NCI-H1048 (cell line): ENCODE data around the gene RSAD1.

Experiments used
- DNase-seq: peaks from one replicate; lab custom pipeline; 2025; lab: John Stamatoyannopoulos, UW

The RSAD1 gene

DNA sequence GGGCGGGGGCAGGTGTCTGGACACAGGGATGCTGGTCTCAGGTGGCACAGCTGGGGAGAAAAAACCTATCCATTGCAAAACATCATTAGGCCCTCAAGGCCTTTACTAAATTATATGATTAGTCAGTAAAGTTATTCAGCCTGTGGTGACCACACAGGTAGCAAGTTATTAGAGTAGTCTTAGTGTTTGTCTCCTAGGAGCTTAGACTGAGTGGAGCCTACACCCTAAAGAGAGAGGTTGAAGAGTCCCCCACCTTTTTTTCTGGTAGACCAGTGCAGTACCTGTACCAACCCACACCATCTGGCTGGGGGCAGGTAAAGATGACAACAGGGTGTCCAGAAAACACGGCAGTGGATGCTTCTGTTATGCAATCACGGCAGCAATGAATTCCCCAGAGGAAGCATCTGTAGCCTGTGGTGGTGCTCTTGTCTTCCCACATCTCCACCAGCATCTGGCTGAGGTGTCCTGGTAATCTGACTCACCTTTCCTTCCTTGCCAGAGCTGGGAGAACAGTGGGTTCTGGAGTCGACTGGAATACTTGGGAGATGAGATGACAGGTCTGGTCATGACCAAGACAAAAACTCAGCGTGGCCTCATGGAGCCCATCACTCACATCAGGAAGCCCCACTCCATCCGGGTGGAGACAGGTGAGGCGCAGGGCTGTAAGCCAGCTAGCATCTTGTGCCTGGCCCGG, 40.6 kb downstream of the RSAD1 start:
- DNase-seq = no peak

DNA sequence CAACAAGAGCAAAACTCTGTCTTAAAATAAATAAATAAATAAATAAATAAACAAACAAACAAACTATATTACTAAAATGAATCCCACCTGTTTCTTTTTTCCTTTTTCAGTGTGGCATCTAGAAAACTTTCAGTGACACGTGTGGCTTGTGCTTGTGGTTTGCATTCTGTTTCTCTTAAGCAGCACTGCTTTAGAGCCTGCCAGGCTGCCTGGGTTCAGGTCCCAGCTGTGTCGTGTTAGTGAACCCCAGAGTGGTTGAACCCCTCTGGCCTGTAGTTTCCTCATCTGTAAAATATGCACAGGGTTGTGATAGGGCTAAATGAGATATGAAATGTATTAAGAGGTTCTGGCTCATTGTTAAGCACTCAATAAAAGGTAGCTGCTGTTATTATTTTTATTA, 41.8 kb downstream of the RSAD1 start:
- DNase-seq = no peak

DNA sequence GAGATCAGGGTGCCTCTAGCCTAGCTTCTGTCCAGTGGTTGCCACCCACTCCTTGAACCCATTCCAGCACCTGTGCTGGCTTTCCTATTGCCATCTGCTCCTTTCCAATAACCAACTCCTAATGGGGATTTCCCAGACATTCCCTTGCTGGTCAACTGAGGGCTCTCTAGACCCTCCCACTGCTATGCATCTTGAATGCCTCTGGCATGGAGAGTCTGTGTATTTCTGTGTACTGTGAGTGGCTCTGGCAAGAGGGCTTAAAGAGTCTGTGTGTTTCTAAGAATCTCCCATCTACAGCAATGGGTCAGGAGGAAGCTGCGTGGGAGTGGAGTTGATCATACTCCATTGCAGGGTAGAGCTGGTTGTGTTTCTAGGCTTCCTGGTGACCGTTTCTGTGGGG, 42.9 kb downstream of the RSAD1 start:
- DNase-seq = no peak

DNA sequence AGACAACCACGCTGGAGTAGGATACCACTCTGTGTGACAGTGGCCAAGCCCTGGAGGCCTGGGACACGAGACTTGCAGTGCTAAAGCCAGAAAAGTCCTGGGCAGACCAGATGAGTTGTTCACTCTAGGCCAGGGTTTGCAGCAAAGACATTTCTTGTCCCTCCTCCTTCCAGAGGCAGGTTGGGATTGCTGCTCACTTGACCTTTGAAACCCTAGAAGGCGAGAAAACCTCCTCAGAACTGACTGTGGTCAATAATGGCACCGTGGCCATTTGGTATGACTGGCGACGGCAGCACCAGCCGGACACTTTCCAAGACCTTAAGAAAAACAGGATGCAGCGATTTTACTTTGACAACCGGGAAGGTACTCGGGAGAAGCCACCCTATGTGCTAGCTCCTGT, 44.1 kb downstream of the RSAD1 start:
- DNase-seq = no peak

DNA sequence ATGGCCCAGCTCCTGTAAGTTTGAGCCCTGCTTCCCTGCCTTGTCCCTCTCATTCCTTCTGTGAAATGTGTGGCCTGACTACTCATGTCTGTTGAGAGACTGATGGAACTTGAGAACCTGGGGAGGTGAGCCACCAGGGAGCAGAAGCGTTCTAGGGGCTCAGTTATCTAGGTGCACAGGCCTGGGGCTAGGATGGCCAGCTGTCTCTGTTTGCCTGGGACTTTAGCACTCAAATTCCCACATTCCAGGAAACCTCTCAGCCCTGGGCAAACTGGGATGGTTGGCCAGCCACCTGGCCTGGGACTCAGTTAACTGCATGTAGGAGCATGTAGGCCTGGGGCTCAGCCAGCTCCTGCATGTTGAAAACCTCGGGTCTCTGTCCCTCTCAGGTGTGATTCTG, 44.5 kb downstream of the RSAD1 start:
- no peak for DNase-seq

DNA sequence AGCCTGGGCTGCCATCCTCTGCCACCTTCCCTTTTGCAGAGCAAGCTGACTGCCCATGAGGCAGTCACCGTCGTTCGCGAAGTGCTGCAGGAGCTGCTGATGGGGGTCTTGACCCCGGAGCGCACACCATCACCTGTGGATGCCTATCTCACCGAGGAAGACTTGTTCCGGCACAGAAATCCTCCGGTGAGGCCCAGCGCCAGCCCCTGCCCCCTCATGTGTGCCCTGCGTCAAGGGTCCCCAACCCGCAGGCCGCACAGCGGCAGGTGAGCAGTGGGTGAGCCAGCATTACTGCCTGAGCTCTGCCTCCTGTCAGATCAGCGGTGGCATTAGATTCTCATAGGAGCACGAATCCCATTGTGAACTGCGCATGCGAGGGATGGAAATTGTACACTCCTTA, 46.2 kb downstream of the RSAD1 start:
- no peak for DNase-seq

DNA sequence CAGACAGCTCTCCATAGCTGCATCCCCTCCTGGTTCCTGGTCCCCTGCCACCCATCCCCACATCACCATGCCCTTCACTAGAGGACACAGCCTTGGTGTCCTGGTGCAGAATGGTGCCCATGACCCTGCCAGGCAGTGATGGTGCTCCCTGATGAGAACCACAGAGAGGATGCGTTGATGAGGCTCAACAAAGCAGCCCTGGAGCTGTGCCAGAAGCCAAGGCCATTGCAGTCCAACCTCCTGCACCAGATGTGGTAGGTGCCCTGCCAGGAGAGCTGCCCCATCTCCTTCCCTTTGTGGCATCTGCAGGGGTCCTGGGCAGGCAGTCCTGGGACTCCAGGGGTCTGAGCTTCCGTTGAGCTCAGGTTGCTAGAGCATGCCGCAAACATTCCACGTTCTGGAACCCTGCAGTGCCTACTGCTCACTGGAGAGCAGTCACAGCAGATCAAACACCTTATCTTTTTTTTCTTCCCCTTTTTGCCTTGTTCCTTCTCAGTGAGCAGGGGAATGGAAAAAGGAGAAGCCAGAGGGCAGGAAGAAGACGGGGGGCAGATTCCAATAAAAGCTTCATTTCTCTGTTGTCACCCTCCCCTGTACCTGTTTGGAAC, 48.6 kb downstream of the RSAD1 start:
- no peak for DNase-seq

DNA sequence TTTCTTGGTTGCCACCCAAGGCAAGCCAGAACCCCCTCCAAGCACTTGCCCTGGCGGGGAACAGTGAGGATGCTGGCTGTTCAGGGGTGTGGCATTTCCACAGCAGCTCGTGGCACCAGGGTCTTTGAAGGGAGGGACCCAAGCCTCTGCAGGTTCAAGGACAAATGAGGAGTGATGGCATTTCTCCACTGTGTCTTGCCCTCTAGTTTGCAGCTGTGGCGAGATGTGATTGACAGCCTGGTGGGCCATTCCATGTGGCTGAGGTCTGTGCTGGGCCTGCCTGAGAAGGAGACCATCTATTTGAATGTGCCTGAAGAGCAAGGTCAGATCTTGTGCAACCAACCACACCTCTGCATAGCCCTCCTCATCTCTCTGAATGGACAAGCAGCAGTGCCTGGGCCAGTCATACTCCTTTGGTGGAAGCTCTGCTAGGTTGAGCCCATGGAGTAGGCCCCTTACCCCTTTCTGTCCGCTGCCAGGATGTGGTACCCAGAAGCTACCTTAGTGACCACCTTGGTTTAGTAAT, 49.4 kb downstream of the RSAD1 start:
- DNase-seq = no peak

DNA sequence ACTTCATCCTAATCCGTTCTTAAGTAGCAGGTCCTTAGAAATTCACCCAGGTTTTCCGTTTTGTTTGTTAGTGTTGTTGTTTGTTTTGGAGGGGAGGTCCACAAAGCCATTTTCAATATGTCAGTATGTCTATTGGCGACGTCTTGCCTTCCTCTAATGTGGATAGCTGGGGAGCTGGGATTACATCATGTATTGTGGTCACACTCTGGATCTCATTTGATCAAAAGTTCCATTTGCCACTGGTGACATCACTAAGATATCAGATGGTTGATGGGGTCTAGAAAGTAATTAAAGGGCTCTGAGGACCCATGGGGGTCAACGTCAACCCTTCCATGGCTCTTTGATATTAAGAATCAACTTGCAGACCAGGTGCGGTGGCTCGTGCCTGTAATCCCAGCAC, 51.2 kb downstream of the RSAD1 start:
- DNase-seq = no peak

DNA sequence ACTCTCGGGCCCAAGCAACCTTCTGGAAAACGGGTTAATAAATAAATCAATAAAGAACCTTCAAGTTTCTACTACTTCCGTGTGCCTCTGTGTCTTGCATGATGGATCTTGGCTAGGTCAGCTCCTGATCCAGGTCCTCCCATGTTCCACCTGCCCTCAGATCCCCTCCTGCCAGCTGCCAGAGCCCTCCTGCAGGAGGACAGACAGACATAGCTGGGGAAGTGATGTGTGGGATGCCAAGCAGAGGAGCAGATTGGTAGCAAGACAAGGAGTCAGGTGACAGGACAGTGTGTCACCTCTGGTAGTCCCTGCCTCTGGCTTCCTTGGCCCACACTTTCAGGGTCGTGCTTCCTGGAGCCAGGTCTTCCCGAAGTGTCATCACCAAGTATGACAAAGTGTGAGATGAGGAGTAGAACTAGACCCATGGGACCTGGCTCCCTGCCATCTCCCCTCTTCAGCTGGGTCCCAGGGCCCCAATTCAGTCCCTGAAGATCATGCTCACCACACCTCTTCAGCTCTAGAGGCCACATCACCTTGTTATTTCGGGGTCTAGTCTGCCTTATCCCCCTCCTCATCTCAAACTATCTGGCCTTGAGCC, 52.9 kb downstream of the RSAD1 start:
- DNase-seq = no peak

DNA sequence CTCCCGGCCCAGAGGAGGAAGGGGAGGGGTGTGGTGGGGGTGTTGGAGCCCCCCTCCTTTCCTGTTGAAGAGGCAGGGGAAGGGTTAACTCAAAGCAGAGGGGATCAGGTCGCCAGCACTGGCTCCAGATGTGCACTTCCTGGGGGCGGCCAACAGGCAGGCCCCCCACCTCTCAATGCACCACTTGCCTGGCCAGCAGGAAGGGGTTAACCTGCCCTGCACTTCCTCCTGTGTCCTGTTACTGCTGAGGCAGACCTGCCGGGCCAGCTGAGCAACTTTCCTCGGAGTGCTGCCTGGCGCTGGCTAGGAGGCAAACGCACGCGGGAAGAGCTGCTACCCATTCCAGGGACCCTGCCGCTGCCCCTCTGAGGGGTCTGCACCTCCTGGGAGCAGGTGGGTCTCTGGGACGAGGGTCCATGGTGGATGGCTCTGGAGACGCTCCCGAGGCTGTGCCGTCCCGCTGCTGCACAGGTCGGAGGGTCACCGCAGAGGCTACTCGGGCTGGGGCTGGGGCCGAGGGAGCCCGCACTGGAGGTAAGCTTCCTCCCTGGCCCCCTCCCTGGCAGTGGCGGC, 53.9 kb downstream of the RSAD1 start, which contains the start of gene EPN3:
Gene EPN3, plus strand, starts transcription at position 284 of the 573 bp plus-strand sequence. CDS start 3,822 bp downstream, outside the sequence.
- no peak for DNase-seq

DNA sequence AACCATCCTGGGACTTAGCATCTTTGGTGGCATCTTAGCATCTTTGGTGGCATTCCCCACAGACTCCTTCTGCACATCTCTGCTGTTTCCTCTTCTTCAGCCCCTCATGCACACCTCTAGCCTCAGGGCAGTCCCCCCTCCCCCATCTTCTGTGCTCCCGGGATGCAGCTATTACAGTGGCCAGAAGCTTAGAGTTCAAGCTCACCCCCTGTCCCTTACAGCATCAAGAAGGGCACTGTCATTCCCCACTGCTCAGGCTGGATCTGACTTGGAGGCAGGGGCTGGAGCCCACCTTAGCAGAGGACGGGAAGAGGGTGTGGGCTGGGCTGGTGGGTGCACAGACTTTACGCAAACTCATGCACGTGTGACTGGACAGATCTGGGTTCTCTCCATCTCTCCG, 54.5 kb downstream of the RSAD1 start:
- DNase-seq = no peak

DNA sequence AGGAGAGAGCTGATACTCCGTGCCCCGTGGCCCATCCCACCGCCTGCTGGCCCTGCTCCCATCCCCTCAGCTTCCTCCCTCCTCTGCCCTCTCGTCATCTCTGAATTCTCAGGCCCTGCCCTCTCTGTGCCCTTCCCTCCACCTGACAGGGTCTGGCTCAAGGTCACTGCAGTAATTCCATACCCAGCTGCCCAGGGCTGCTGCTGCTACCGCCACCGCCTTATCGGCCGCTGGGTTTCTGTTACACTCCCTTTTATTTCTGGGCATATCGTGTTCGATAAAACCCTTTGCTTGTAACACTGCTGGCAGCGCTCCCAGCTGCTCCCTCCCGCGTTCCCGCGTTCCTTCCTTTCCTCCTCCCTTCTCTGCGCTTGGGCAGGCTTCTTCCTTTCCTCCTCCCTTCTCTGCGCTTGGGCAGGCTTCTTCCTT, 55.1 kb downstream of the RSAD1 start:
- DNase-seq = no peak

DNA sequence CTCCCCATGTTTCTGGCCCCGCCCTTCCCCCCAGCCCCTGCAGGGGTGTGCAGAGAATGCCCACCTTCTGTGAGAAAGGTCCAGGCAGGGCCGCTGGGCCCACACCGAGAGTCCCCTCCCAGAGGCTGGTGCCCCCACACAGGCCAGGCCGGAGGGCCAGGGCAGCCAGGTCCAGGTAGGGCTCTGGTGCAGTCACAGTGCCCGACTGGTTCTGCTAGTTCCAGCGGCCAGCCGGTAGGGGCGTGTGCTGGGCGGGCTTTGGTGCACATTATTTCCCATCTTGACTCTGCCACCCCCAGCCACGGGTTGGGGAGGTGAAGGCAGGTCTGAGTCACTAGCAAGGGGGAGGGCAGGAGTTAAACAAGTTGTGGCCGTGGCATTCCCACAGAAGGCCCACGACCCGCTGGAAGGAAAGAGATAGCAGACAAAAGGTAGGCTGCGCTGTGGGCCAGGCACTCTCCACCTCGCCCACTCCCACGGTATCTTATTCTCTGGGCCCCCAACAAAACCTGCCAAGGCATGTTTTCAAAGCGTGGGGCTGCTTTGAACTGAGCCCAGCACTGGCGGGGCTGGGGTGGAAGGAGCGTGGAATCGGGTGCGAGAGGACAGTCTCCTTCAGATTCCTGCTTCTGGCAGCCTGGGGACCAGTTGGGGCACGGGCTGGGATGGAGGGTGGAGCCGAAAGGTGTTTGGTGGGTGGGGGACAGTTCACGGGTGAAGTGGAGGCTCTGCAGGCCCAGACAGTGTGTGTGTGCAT, 55.7 kb downstream of the RSAD1 start:
- no peak for DNase-seq

DNA sequence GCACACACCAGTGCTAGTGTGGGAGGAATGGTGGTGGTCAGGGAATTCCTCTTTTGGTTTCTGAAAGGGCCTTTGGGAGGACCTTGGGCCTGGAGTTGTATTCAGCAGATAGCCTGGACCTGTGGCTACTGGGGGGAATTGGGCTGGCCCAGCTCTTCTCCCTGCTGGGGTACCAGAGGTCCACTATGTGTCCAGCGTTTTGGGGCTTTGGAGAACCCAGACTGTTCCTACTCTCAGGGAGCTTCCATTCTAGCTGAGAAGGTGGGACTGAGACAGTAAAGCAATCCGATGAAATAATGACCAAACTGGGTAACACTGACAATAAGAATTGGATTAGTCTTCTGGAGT, 56.3 kb downstream of the RSAD1 start:
- no peak for DNase-seq

DNA sequence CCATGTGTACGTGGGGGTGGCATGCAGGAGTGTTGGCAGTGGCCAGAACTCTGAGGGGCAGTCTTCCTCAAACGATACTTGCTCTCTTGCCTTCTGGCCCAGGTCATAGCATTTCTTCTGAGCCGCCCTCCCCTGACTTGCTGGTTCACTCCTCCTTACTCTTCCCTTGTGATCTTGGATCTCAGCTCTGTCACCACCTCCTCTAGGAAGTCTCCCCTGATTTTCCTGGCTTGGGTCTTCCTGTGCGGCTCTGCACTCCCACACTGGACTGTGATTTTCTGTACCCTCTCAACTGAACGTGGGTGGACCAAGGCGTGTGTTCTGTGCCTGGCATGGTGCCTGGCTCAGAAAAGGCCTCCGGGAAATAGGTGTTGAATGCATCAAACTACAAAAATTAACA, 56.7 kb downstream of the RSAD1 start:
- DNase-seq = no peak
